IMR-90 (cell line): ENCODE measurements around the gene ANO1. TPM values are rescaled to one million over a fixed set of nuclear protein-coding genes. Genes with fewer than 3 reads are reported as not detected.

Experiments
- ATAC-seq: fragments of 200-7000 bp; cut with Tn5 transposase; 2 replicates; pipeline ENCODE4 v1.9.1; 2020; ENCODE audit warnings: low read depth, mild to moderate bottlenecking, moderate library complexity
- BruUV-seq: library from RNA; stranded (reverse); fragments of 400-500 nt; replicated peaks from 2 replicates; lab custom pipeline; 2021; lab: Mats Ljungman, UMichigan
- CTCF ChIA-PET: fragments of 300-600 bp; formaldehyde crosslinking; extraction: SDS; loops from one replicate; lab custom pipeline; 2021; ENCODE audit warnings: antibody characterized with exemption; lab: Yijun Ruan, JAX
- POLR2A ChIA-PET: fragments of 300-600 bp; sonication (Branson Sonifier 250); formaldehyde crosslinking; loops from one replicate; lab custom pipeline; 2022; ENCODE audit warnings: antibody characterized with exemption; ENCODE audit not compliant: unreplicated experiment; lab: Charles Lee
- DNase-seq: peaks from one replicate; pipeline ENCODE4 v3.0.0; 2013
- H2AFZ ChIP-seq: replicated peaks from 2 replicates; pipeline ENCODE3; 2013; ENCODE audit warnings: low read length, mild to moderate bottlenecking; ENCODE audit not compliant: poor library complexity
- H2AK5ac ChIP-seq: 2 replicates; pipeline ENCODE4 v1.6.1; 2013; ENCODE audit warnings: low read depth, low read length, inconsistent platforms
- H2AK9ac ChIP-seq: replicated peaks from 2 replicates; pipeline ENCODE3; 2013; ENCODE audit warnings: mild to moderate bottlenecking, low read depth, low read length, moderate library complexity; ENCODE audit not compliant: poor library complexity
- H2BK120ac ChIP-seq: 2 replicates; pipeline ENCODE4 v1.6.1; 2013; ENCODE audit warnings: low read depth, low read length, inconsistent platforms
- H2BK15ac ChIP-seq: 3 replicates; pipeline ENCODE4 v1.6.1; 2013; ENCODE audit warnings: low read depth, low read length, inconsistent platforms
- H2BK20ac ChIP-seq: 2 replicates; pipeline ENCODE4 v1.6.1; 2013; ENCODE audit warnings: low read depth, mild to moderate bottlenecking, inconsistent platforms, low read length, moderate library complexity
- H2BK5ac ChIP-seq: 2 replicates; pipeline ENCODE4 v1.6.1; 2013; ENCODE audit warnings: mild to moderate bottlenecking, low read depth, low read length, inconsistent platforms; ENCODE audit not compliant: poor library complexity, severe bottlenecking
- H3K14ac ChIP-seq: replicated peaks from 2 replicates; pipeline ENCODE4 v1.6.1; 2013; ENCODE audit warnings: low read depth, low read length, inconsistent platforms
- H3K18ac ChIP-seq: 2 replicates; pipeline ENCODE4 v1.6.1; 2013; ENCODE audit warnings: low read depth, low read length, control low read depth
- H3K23ac ChIP-seq: 2 replicates; pipeline ENCODE4 v1.6.1; 2013; ENCODE audit warnings: low read depth, low read length, inconsistent platforms
- H3K27ac ChIP-seq: 2 replicates; pipeline ENCODE4 v1.5.1; 2013; ENCODE audit warnings: mild to moderate bottlenecking, control low read depth, low read length; ENCODE audit not compliant: insufficient read depth
- H3K27me3 ChIP-seq: 2 replicates; pipeline ENCODE4 v1.6.1; 2013; ENCODE audit warnings: low read length; ENCODE audit not compliant: control insufficient read depth, insufficient read depth
- H3K36me3 ChIP-seq: 2 replicates; pipeline ENCODE4 v1.6.1; 2013; ENCODE audit warnings: low read length, mixed read lengths; ENCODE audit not compliant: control insufficient read depth, insufficient read depth
- H3K4ac ChIP-seq: 2 replicates; pipeline ENCODE4 v1.6.1; 2013; ENCODE audit warnings: low read depth, low read length, inconsistent platforms
- H3K4me1 ChIP-seq: 2 replicates; pipeline ENCODE4 v1.6.1; 2013; ENCODE audit warnings: low read length, mixed read lengths; ENCODE audit not compliant: control insufficient read depth, insufficient read depth
- H3K4me2 ChIP-seq: 2 replicates; pipeline ENCODE4 v1.6.1; 2013; ENCODE audit warnings: low read depth, mild to moderate bottlenecking, control low read depth, low read length, moderate library complexity
- H3K4me3 ChIP-seq: 2 replicates; pipeline ENCODE4 v1.5.1; 2013; ENCODE audit warnings: low read depth, mild to moderate bottlenecking, control low read depth, low read length, moderate library complexity; ENCODE audit not compliant: insufficient read depth
- H3K56ac ChIP-seq: 2 replicates; pipeline ENCODE4 v1.6.1; 2013; ENCODE audit warnings: low read length, inconsistent platforms; ENCODE audit not compliant: insufficient read depth; ENCODE audit errors: extremely low read depth
- H3K79me1 ChIP-seq, 2 experiments: 2 replicates each; pipeline ENCODE4 v1.6.1; 2013; ENCODE audit warnings: low read length in 2 of 2, inconsistent platforms in 1 of 2, low read depth in 1 of 2
- H3K9ac ChIP-seq: 2 replicates; pipeline ENCODE4 v1.6.1; 2013; ENCODE audit warnings: low read depth, low read length, control low read depth
- H3K9me1 ChIP-seq: 2 replicates; pipeline ENCODE4 v1.6.1; 2013; ENCODE audit warnings: low read length, inconsistent platforms; ENCODE audit not compliant: insufficient read depth
- H3K9me3 ChIP-seq: 2 replicates; pipeline ENCODE4 v1.6.1; 2013; ENCODE audit warnings: low read length; ENCODE audit not compliant: control insufficient read depth, insufficient read depth
- H4K20me1 ChIP-seq: 2 replicates; pipeline ENCODE4 v1.6.1; 2013; ENCODE audit warnings: low read length, inconsistent platforms; ENCODE audit not compliant: insufficient read depth
- H4K5ac ChIP-seq: 2 replicates; pipeline ENCODE4 v1.6.1; 2013; ENCODE audit warnings: mild to moderate bottlenecking, low read depth, low read length, control low read depth
- H4K8ac ChIP-seq, 2 experiments: 2 replicates each; pipeline ENCODE4 v1.6.1; 2013; ENCODE audit warnings: low read depth in 2 of 2, low read length in 2 of 2, control low read depth in 1 of 2, inconsistent platforms in 1 of 2
- H4K91ac ChIP-seq: 2 replicates; pipeline ENCODE4 v1.6.1; 2013; ENCODE audit warnings: low read depth, low read length, inconsistent platforms; ENCODE audit not compliant: insufficient read depth
- CHD1 ChIP-seq: IDR thresholded peaks from 2 replicates; pipeline ENCODE4 v1.6.1; 2012; ENCODE audit warnings: low read depth, low read length, improper control_type of control experiment
- MXI1 ChIP-seq: IDR thresholded peaks from 2 replicates; pipeline ENCODE4 v1.6.1; 2012; ENCODE audit warnings: low read depth, mild to moderate bottlenecking, low read length, moderate library complexity, borderline replicate concordance
- RFX5 ChIP-seq: IDR thresholded peaks from 2 replicates; pipeline ENCODE4 v1.8.0; 2012; ENCODE audit warnings: low read depth, mild to moderate bottlenecking, low read length, moderate library complexity
- WGBS, 2 experiments: methylation state at CpG; one replicate each; pipeline versions ENCODE4 v1.1.5 to v1.1.7; 2013; ENCODE audit warnings: missing lambda C conversion rate in 2 of 2; ENCODE audit not compliant: insufficient read length in 1 of 2; ENCODE audit errors: extremely low coverage in 2 of 2; 5-methylcytosine and 5-hydroxymethylcytosine counted together
- dilution Hi-C: fragments of 300-500 bp; cut with HindIII; formaldehyde crosslinking; loops from one replicate; pipeline ENCODE4 v1.14.3; 2018; ENCODE audit warnings: low sequenced_read_pairs; ENCODE audit not compliant: unreplicated experiment
- in situ Hi-C: fragments of 300-500 bp; cut with MboI; formaldehyde crosslinking; loops from 3 replicates; pipeline ENCODE4 v1.14.3; 2019; ENCODE audit warnings: low sequenced_read_pairs, inconsistent platforms, mixed read lengths
- intact Hi-C: fragments of 100-400 bp; cut with micrococcal nuclease; formaldehyde crosslinking; loops from 2 replicates; pipeline ENCODE4 v1.10.0; 2022
- polyA plus RNA-seq, 3 experiments: library from polyadenylated mRNA; depleted of rRNA; stranded (reverse); fragments of >200 nt; gene quantifications; 2 replicates each; pipeline ENCODE4 v1.2.3, GENCODE V29; 2012; ENCODE audit warnings: low replicate concordance in 1 of 3
- total RNA-seq: library from RNA; depleted of rRNA; stranded (reverse); fragments of >200 nt; gene quantifications from 2 replicates; pipeline ENCODE4 v1.2.3, GENCODE V29; 2012
- TF ChIP-seq, protein P1 (sequence below): fragments of 150-350 bp; IDR thresholded peaks from 2 replicates; pipeline ENCODE4 v1.6.1; 2016; ENCODE audit warnings: low read depth, mild to moderate bottlenecking, low read length, moderate library complexity, borderline replicate concordance

Gene ANO1
- total and polyA plus RNA-seq, 2 of the 4 experiments (the other 2 are of a cell fraction), result 4.1 to 10.7 TPM

DNA sequence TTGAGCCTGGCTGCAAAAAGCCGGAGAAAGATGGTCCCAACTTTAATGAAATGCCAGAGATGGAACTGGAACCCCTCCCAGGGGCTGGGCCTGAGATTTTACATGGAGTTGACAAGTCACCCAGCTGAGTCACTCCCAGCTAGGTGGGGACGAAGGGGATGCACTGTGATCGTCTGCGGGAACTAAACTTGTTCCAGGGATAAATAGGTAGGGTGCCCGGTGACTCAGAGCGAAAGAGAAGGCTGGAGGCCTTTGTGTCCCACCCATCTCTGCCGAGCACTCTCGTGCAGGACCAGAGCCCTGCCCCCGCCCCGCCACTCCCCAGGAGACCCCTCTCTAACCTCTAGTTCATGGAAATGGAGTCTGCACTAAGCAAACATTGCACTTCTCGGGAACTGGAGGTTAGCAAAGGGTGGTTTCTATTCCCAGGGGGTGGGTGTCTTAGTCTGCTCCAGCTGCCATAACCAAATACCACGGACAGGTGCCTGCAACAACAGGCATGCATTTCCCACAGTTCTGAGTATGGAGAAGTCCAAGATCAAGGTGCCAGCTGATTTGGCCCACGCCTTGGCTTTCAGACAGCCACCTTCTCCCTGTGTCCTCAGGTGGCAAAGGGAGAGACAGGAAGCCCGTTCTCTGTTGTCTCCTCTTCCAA, 64.2 kb downstream of the ANO1 start:
- Histone ChIP-seq H3K79me1 (no peaks in the 10 kb centered on the region; a peak in 1 of 4 replicates), H3K9me1 (peaks cover 3% of the 10 kb centered on the region; the same call in 1 of the 2 replicates), H2AK5ac (no peak overlapping the region), H3K18ac (no peak overlapping the region), H3K36me3 (no peaks in the 10 kb centered on the region), H3K4me3 (no peak overlapping the region), H3K27ac (no peak overlapping the region), H3K9ac (no peak overlapping the region), H3K9me3 (no peaks in the 10 kb centered on the region), H3K23ac (no peak overlapping the region), H4K5ac (no peak overlapping the region), H2BK15ac (no peak overlapping the region), H3K4me1 (peaks cover 17% of the 10 kb centered on the region), H2BK20ac (no peak overlapping the region), H4K91ac (no peak overlapping the region), H2AK9ac (no peak overlapping the region), H3K14ac (0 out of 2 replicates have a peak overlapping the region, but pooled peaks have one; percentile 26), H3K4ac (no peak overlapping the region), H3K4me2 (no peak overlapping the region), H4K20me1 (no peaks in the 10 kb centered on the region), H3K56ac (no peak overlapping the region), H4K8ac (no peak overlapping the region), H2BK5ac (no peak overlapping the region), H3K27me3 (no peaks in the 10 kb centered on the region), H2AFZ (peak overlapping the region; percentile 11), H2BK120ac (no peak overlapping the region)
- no peak for ATAC-seq
- in situ Hi-C loops, result no loop called here
- no peak for DNase-seq
- intact Hi-C loops, result no loop called here
- no TSS peak for BruUV-seq
- ChIA-PET POLR2A (no interaction called here), CTCF (no interaction called here)
- 70% methylated on average over 2 of the region's 14 CpGs; no CpG with 5 or more reads in 1 of the 2 experiments for WGBS, 2 experiments
- TF ChIP-seq, protein P1, sequence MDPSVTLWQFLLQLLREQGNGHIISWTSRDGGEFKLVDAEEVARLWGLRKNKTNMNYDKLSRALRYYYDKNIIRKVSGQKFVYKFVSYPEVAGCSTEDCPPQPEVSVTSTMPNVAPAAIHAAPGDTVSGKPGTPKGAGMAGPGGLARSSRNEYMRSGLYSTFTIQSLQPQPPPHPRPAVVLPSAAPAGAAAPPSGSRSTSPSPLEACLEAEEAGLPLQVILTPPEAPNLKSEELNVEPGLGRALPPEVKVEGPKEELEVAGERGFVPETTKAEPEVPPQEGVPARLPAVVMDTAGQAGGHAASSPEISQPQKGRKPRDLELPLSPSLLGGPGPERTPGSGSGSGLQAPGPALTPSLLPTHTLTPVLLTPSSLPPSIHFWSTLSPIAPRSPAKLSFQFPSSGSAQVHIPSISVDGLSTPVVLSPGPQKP, result no peak
- TF ChIP-seq RFX5, result no peak
- no peak for TF ChIP-seq CHD1
- TF ChIP-seq MXI1, result no peak
- dilution Hi-C loops, result no loop called here
